Measurements from ENCODE around the gene COL6A5. TPM values are rescaled to one million over a fixed set of nuclear protein-coding genes. Genes with fewer than 3 reads are reported as not detected.

COL6A5 gene
- total RNA-seq, 4 donors from 2014 or later: 0.04 to 0.84 (median 0.05) TPM; not detected in 1

- WGBS, 2 donors: 78 to 81% methylated on average over 4 of the region's 4 CpGs
- DNase-seq (ENCODE audit: low spot score in 2 of 2): no peak
- TF ChIP-seq CTCF (IDR thresholded peaks at IDR 0.05): no peak
- TF ChIP-seq POLR2A (IDR thresholded peaks at IDR 0.05): no peak
- intact Hi-C loops (cut with DNase I; ENCODE audit: low total_unique reads): no loop called here
- H3K4me3 ChIP-seq (ENCODE audit: low read depth, poor library complexity, severe bottlenecking): no peak overlapping the region
These were observed 69.0 kb downstream of the COL6A5 start for GRCh38 chr3:130414457-130414856.

GRCh38 chr3:130420466-130420865, 75.0 kb downstream of the COL6A5 start:
- TF ChIP-seq POLR2A (IDR thresholded peaks at IDR 0.05) (no peak), CTCF (IDR thresholded peaks at IDR 0.05) (no peak)
- no peak overlapping the region for H3K4me3 ChIP-seq (ENCODE audit: low read depth, poor library complexity, severe bottlenecking)
- DNase-seq (ENCODE audit: low spot score in 2 of 2): no peak
- 65 to 77% methylated on average over 2 of the region's 2 CpGs for WGBS, 2 donors
- intact Hi-C loops (cut with DNase I; ENCODE audit: low total_unique reads): no loop called here

GRCh38 chr3:130423064-130423463, 77.6 kb downstream of the COL6A5 start:
- 93 to 94% methylated on average over 4 of the region's 4 CpGs for WGBS, 2 donors
- TF ChIP-seq POLR2A (IDR thresholded peaks at IDR 0.05) (no peak), CTCF (IDR thresholded peaks at IDR 0.05) (no peak)

DNA sequence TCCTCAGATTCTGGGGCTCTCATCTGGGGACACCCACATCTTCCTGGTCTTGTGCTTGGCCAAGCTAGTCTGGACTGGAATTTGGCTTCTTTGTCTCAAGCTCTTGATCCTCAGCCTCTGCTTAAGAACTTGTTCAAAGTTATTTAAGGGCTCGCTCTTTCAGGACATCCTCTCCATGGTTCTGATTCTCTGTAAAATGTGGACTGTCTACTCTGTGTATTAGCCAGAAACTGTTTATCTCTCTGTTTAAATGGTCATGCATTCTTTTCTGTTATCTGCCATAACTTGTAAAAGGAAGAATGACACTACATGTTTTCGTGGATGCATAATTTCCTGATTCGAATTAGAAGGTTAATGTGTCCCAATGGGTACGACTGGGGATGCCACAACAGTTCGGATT, 79.4 kb downstream of the COL6A5 start:
- DNase-seq (ENCODE audit: low spot score in 2 of 2): no peak
- H3K4me3 ChIP-seq (ENCODE audit: low read depth, poor library complexity, severe bottlenecking): no peak overlapping the region
- WGBS, 2 donors: 71 to 76% methylated on average over 5 of the region's 5 CpGs
- intact Hi-C loops (cut with DNase I; ENCODE audit: low total_unique reads): no loop called here
- no peak for TF ChIP-seq POLR2A (IDR thresholded peaks at IDR 0.05)
- no peak for TF ChIP-seq CTCF (IDR thresholded peaks at IDR 0.05)

More at GRCh38 chr3:130423064-130423463, 77.6 kb downstream of the COL6A5 start:
- intact Hi-C loops (cut with DNase I; ENCODE audit: low total_unique reads): no loop called here
- no peak overlapping the region for H3K4me3 ChIP-seq (ENCODE audit: low read depth, poor library complexity, severe bottlenecking)
- no peak for DNase-seq (ENCODE audit: low spot score in 2 of 2)

DNA sequence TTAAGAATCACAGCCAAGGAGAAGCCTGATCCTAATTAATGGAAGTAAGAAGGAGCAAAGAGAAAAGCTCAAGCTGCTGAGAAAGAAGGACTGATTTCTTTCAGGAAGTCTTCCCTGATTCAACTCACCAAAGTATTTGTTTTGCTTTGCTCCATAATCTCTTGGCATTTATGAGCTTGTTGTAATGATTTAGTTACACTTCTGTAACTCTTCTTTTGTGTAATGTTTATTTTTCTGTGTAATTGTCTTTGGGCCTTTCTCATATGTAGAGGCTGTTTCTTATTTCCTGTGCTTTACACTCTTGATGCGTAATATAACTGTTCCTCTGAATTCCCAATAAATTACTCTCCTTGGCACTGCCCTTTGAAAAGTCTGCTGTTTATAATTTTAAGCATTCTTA, 80.0 kb downstream of the COL6A5 start:
- DNase-seq (ENCODE audit: low spot score in 2 of 2): no peak
- TF ChIP-seq POLR2A (IDR thresholded peaks at IDR 0.05) (no peak), CTCF (IDR thresholded peaks at IDR 0.05) (no peak)
- 64 to 76% methylated on average over 1 of the region's 1 CpG for WGBS, 2 donors
- no peak overlapping the region for H3K4me3 ChIP-seq (ENCODE audit: low read depth, poor library complexity, severe bottlenecking)
- intact Hi-C loops (cut with DNase I; ENCODE audit: low total_unique reads): no loop called here

DNA sequence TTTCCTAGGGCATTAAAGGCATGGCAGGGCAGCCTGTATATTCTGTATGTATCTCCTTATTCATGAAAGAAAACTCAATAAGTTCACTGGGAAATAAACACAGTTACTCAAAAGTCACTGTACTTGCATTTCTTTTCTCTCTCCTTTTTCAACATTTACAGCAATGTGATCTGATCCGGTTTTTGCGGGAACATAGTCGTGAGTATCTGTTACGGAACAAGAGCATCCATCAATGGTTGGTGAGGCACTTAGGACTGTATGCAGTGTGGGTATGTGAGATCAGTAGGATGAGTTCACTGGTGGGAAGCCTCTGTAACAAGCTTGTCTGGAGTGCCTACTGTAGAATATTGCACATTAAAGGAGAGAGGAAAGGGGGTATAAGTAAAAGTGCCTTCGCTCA, 80.7 kb downstream of the COL6A5 start:
- no peak for DNase-seq (ENCODE audit: low spot score in 2 of 2)
- TF ChIP-seq CTCF (IDR thresholded peaks at IDR 0.05) (no peak), POLR2A (IDR thresholded peaks at IDR 0.05) (no peak)
- 76 to 82% methylated on average over 5 of the region's 5 CpGs for WGBS, 2 donors
- intact Hi-C loops (cut with DNase I; ENCODE audit: low total_unique reads): no loop called here
- H3K4me3 ChIP-seq (ENCODE audit: low read depth, poor library complexity, severe bottlenecking): no peak overlapping the region

Data from lower leg skin (tissue), 4 donors.